ENCODE measurements around the gene BCR. TPM values are rescaled to one million over a fixed set of nuclear protein-coding genes. Genes with fewer than 3 reads are reported as not detected.

The BCR gene
- total RNA-seq, 2 donors from 2014 or later: 40.3 to 47.4 TPM

- no peak for DNase-seq (ENCODE audit: low spot score)
- intact Hi-C loops (cut with DNase I): no loop called here
Observed at GRCh38 chr22:23274146-23274526, 93.8 kb downstream of the BCR start.

GRCh38 chr22:23274891-23275694 is 94.8 kb downstream of the BCR start:
- no peak for DNase-seq (ENCODE audit: low spot score)
- intact Hi-C loops (cut with DNase I): no loop called here

GRCh38 chr22:23275751-23276150 is 95.4 kb downstream of the BCR start:
- intact Hi-C loops (cut with DNase I): no loop called here
- no peak for DNase-seq (ENCODE audit: low spot score)

GRCh38 chr22:23276656-23277582 is 96.6 kb downstream of the BCR start:
- DNase-seq (ENCODE audit: low spot score): no peak

GRCh38 chr22:23277583-23278295 is 97.4 kb downstream of the BCR start:
- no peak for DNase-seq (ENCODE audit: low spot score)
- intact Hi-C loops (cut with DNase I): no loop called here

More at GRCh38 chr22:23276656-23277582, 96.6 kb downstream of the BCR start:
- intact Hi-C loops (cut with DNase I): no loop called here

GRCh38 chr22:23278883-23279675 is 98.8 kb downstream of the BCR start:
- intact Hi-C loops (cut with DNase I): no loop called here
- DNase-seq (ENCODE audit: low spot score): no peak

- DNase-seq (ENCODE audit: low spot score): no peak
- intact Hi-C loops (cut with DNase I): loop anchor here in 1 of 2 donors (2.0 kb wide), 1 partner anchor 101 kb away; no protein-coding TSS in a partner anchor
Observed at GRCh38 chr22:23279781-23280180, 99.5 kb downstream of the BCR start.

GRCh38 chr22:23280356-23281052 is 100.2 kb downstream of the BCR start:
- no peak for DNase-seq (ENCODE audit: low spot score)
- intact Hi-C loops (cut with DNase I): loop anchor here in 1 of 2 donors (2.0 kb wide), 1 partner anchor 102 kb away; no protein-coding TSS in a partner anchor

GRCh38 chr22:23281053-23281405 is 100.7 kb downstream of the BCR start:
- no peak for DNase-seq (ENCODE audit: low spot score)
- intact Hi-C loops (cut with DNase I): loop anchor here in 1 of 2 donors (2.0 kb wide), 1 partner anchor 102 kb away; no protein-coding TSS in a partner anchor

GRCh38 chr22:23281406-23282088 is 101.2 kb downstream of the BCR start:
- peak; percentile 95 for DNase-seq (ENCODE audit: low spot score)
- intact Hi-C loops (cut with DNase I): loop anchor here (2.0 kb wide), 1 partner anchor 103 kb away; no protein-coding TSS in a partner anchor

- peak; percentile 88 for DNase-seq (ENCODE audit: low spot score)
- intact Hi-C loops (cut with DNase I): loop anchor here in 1 of 2 donors (2.0 kb wide), 1 partner anchor 103 kb away; no protein-coding TSS in a partner anchor
Observed at GRCh38 chr22:23282089-23282501, 101.8 kb downstream of the BCR start.

GRCh38 chr22:23282516-23282915 is 102.2 kb downstream of the BCR start:
- intact Hi-C loops (cut with DNase I): loop anchor here in 1 of 2 donors (2.0 kb wide), 1 partner anchor 104 kb away; no protein-coding TSS in a partner anchor
- DNase-seq (ENCODE audit: low spot score): no peak

GRCh38 chr22:23282986-23283385 is 102.7 kb downstream of the BCR start:
- intact Hi-C loops (cut with DNase I): loop anchor here in 1 of 2 donors (2.0 kb wide), 1 partner anchor 104 kb away; no protein-coding TSS in a partner anchor
- DNase-seq (ENCODE audit: low spot score): no peak

- intact Hi-C loops (cut with DNase I): loop anchor here in 1 of 2 donors (2.0 kb wide), 1 partner anchor 105 kb away; no protein-coding TSS in a partner anchor
- DNase-seq (ENCODE audit: low spot score): no peak
Observed at GRCh38 chr22:23283591-23284503, 103.5 kb downstream of the BCR start.

GRCh38 chr22:23284504-23285033 is 104.3 kb downstream of the BCR start:
- no peak for DNase-seq (ENCODE audit: low spot score)
- intact Hi-C loops (cut with DNase I): no loop called here

- no peak for DNase-seq (ENCODE audit: low spot score)
- intact Hi-C loops (cut with DNase I): no loop called here
Observed at GRCh38 chr22:23285236-23285635, 104.9 kb downstream of the BCR start.

All from posterior vena cava (tissue), 2 donors.